Ovary (tissue), 3 donors: Measurements from ENCODE around the gene GDF2.

ENCODE experiments used
- CTCF ChIP-seq, 3 donors: fragments of 450-650 bp in 2 of 3; fragments of 200-600 bp in 1 of 3; IDR thresholded peaks; one replicate each; pipeline versions ENCODE4 v1.5.1 to v1.8.0; 2016 to 2022; ENCODE audit warnings: antibody characterized with exemption in 3 of 3, mild to moderate bottlenecking in 1 of 3
- EP300 ChIP-seq: sonication (generic); formaldehyde crosslinking; IDR thresholded peaks from one replicate; pipeline ENCODE4 v1.6.1; 2017; ENCODE audit warnings: antibody characterized with exemption
- POLR2A ChIP-seq: fragments of 450-650 bp; IDR thresholded peaks from one replicate; pipeline ENCODE4 v1.6.1; 2017; ENCODE audit warnings: antibody characterized with exemption, mild to moderate bottlenecking, moderate library complexity
- donor health status: DM: no; HTN: no; CAD: no.

- TF ChIP-seq CTCF (IDR thresholded peaks at IDR 0.05) (no peak), POLR2A (no peak), EP300 (no peak)
Observed at GRCh38 chr10:47347303-47347675, 25.0 kb downstream of the GDF2 start.
